ENCODE measurements around the gene DNAJC4.

GRCh38 chr11:64267207-64267945 lies 37.0 kb downstream of the DNAJC4 start:
- TF ChIP-seq CTCF (conservative IDR thresholded peaks at IDR 0.05) (no peak), ZFX (IDR thresholded peaks at IDR 0.05) (no peak)
